GM19035 (cell line): ENCODE measurements around the gene IGF2.

Experiments
- ATAC-seq: cut with Tn5 transposase; IDR thresholded peaks from one replicate; pipeline ENCODE4 v1.9.1; 2021; ENCODE audit not compliant: unreplicated experiment

The IGF2 gene

DNA sequence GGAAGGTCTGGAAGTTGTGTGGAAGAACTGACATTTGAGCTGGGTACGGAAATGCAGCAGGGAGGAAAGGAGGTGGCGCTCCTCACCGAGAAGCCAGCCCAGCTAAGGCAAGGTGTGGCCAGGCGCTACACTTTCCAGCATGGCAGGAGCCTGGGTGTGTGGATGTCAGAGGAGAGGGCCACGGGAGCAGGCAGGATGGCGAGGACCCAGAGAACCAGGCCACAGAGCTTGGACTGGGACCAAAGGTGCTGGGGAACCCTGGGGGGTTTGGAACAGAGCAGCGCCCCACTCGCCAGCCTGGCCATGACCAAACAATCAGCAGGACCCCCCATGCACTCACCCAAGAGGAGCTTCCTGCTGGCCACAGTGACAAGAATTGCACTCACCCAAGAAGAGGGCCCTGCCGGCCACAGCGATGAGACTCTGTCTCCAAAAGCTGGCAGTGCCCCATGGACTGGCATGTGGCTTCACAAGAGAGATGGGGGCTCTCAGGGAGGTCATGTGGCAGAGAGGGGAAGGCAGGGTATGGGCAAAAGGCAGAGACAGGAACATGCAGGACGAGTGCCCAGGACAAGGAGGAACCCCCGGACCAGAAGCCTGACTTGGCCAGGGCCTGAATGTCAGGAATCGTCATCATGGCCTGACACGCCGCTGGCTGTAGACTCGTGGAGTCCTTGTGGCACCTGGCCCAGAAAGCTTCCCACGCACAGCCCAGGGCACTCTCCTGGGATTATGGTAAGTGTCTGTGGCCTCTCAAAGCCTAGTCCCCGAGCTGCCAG is 45.4 kb downstream of the IGF2 start:
- no peak for ATAC-seq

DNA sequence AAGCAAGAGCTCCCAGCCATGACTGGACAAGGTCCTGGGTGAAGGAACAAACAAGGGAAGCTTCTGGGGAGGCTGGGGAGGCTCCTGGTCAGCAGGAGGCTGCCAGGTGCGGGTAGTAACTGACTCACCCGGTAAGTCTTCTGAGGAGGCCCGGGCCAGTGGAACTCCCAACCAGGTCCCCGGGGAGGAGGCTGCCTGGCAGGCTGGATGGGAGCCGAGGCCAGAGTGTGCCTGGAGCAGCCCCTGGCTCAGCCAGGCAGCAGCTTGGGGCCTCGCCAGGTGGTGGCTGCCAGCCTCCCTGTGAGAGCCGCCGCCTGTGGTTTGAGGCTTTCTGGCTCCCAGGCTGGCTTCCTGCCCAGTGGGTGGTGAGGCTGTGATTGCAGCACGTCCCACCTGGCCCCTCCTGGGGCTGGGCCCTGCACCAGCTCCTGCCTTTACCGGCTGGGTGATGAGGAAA is 46.2 kb downstream of the IGF2 start:
- ATAC-seq = no peak

DNA sequence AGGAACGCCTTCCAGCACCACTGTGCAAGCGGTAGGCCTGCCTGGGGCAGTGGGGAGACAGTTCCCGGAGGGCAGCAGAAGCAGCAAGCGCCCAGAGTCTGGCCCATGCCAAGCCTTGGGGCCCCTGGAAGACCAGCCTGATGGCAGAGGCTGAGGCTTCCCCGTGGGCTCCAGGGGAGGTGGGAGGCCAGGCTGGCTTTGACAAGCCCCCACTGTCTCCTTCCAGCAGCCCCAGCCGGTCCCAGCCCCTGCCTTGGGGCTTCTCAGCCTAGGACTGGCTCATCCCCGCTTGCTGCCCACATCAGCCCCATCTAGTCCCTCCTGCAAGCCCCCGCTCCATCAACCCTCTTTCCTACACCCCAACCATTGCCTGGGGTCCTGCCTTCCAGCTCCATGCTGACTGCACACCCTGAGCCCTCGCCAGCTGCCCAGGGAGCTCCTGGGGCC is 46.7 kb downstream of the IGF2 start:
- ATAC-seq = no peak

DNA sequence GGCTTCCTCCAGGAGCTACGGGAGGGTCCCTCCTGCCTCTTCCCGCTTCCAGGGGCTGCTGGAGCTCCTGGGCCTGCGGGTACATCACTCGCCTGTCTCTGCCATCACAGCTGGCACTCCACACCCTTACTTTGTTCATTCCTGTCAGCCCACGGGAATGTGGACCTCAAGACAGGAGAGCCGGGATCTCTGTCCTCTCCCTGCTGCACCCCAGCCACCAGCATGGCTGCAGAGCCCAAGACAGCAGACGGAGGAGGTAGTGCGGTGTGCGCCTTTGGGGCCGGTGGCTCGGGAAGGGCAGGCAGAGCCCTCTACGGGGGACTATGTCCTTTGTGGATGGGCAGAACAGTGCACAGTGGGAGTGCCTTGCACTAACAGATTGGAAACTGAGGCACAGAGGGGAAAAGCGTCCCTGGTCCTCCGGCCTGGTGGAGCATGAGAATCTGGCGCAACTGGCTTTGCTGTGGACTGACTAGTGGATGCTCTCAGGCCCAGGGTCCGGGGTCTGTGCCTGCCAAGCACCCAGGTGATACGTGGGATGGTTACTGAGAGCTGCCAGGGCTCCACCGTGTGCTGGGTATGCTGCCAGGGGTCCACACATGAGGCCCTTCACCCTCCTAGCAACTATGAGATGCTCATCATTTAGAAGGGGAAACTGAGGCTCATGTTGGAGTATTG is 47.3 kb downstream of the IGF2 start:
- ATAC-seq = no peak

DNA sequence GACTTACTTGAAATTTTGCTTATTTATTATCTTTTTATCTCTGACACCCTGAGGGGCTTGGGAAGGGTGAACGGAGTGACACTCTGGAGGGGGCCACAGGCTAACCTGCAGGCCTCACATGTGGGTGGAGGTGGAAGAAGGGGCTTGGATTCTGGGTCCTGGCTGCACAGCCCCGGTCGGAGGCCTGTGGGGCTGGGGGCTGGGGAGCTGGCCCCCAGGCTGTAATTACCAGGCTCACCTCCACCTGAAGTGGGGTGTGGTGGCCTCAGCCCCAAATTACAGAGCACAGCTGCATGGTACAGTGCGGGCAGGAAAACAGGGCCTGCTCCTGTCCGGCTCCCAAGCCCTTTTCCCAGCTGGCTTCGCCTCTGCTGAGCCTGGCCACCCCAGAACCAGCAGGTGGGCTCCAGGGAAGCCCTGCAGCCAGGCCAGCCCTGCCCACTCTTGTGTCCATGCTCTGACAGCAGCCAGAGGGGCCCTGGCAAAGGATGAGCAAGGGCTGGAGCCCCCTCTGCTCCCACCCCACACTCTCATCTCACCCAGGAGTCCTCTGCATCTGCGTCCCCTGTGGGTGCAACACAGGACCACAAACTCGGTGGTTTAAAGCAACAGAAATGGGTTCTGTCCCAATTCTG is 48.0 kb downstream of the IGF2 start:
- no peak for ATAC-seq

DNA sequence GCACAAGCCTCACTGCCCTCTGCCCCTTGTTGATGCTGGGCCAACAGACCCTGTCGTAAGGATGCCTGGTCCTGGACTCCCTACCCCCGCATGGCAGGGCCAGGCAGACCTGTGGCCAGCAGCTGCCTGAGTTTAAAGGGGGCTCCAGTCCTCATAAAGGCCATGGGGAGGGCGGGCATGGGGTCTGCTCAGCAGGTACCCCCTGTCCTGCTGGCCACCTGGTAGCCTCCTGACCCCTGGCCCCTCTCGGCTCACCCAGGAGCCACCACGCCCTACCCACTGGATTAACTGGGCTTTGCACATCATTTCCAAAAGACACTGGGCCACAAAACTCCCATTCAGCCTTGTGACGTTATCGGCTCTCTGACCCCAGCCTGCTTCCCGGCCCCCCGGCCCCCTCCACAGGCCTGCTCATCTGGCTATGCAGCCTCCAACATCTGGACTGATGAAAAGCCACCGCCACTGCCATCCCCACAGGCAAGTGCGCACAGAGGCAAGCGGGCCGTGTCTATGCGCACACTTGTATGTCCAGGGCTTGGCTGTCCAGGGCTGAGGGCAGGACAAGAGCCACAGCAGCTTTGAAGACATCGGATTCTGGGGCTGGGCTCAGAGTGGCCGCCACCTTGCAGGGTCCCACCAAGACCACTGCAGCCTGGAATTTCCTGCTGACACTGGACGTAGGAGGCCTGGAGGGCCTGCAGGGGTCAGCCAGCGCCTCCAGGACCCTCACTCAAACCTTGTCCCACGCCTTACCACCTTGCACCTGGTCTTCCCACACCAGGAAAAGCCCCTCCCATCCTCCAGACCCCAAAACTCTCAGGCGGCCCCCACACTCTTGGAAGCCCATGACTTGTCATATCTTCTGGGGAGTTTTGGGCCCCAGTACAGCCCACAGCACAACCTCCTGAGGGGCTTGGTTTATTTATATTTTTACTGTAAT is 48.7 kb downstream of the IGF2 start:
- ATAC-seq = no peak

DNA sequence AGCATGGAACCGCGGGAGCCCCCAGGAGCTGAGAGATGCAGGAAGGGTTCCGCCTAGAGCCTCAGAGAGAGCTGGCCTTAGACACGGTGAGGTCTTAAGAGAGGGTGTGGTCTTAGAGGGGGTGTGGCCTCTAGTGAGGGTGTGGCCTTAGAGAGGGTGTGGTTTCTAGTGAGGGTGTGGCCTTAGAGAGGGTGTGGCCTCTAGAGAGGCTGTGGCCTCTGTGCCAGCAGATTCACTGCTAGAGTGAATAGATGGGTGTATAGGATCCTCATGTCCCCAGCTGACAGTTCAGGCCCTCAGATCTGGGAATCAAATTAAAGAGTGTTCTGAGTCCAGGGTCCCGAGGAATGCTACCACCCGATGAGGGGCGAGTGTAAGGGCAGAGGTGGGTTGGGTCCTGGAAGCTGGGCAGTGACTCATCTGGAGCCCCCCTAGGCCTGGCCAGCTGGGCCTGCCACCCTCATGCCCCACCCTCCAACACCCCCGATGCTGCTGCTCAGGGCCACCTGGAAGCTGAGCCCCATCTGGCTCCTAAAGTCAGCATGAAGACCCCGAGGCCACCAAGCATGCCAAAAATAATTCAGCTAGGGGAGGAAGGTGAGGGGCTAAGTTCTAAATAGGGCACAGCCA is 49.5 kb downstream of the IGF2 start:
- no peak for ATAC-seq

DNA sequence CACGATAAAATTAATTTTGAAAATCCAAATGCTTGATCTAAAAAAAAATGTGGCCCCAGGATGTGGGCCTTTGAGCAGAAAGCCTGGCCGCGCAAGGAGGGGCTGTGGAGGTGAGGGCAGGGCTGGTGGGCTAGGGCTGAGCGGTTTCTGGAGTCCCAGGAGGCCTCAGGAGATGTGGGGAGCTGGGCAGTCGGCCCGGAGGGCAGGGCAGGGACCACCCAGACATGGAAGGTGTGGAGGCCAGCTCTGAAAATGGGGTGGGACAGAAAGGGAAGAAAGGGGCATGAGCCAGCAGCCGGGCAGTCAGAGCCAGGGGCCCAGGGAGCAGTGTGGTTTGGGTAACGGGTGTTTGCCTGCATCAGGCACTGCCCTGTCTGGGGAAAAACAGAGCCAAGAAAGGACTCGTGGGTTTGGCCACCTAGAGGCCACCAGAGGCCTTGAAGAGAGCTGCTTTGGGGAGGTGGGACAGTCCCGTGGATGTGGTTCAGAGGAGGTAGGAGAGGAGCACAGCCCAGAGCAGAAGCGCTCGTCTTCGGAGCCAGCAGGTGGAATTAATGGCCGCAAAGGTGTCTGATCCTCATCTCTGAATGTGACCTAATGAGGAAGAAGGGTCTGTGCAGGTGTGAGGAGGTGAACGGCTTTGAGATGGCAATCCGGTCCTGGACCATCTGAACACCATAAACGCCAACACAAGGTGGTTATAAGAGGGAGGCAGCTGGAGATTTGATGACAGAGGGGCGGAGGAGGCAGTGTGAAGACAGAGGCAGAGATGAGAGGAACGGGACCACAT is 50.2 kb downstream of the IGF2 start:
- no peak for ATAC-seq

DNA sequence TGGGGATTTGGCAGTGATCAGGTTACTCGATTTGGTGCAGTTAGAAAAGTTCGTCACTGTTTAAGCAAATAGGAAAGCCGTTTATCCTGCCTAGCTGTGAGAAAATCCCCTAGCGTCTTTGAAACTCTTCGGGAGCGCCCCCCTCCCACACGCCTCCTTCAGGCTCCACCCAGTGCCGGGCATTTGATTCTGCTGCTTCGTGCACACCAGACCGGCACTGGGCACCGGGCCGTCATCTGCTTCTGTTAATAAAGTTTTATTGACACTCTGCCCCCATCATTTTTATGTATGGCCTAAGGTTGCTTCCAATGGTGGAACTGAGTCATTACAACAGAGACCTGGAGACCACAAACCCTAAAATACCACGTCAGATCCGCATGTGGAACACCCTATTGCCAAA is 50.9 kb downstream of the IGF2 start:
- no peak for ATAC-seq

DNA sequence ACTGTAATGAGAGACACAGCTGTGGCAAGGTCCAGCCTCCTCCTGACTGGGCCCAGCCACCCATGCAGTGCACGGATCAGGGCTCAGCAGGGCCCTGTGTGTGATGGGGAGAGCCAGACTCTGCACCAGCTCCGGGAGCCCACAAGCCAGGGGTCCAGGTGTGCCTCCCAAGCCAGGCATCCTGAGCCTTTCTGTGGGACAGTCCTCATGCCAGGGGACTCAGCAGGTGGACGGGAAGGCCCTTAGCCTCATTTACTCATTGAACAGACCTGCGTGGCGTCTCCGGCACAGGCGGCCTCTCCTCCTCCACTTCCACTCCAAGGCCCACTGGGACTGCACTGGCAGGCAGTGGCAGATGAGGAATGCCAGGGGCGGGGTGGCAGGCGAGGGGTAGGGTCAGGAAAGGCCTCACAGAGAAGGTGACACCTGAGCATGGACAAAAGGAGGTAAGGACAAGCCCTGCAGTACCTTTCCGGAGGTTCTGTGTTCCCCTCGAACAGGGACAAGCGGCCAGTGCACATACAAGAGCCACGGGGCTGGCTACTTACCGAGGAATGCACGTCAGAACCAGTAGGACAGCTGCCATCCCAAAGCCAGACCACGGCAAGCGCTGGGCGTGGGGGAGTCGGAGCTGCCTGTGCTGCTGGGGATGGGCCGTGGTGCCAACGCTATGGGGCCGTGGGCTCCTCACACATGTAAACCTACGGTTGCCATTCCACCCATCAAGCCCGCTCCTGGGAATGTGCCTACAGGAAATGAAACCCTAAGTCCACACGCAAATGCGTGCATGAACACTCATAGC is 52.7 kb downstream of the IGF2 start:
- no peak for ATAC-seq

DNA sequence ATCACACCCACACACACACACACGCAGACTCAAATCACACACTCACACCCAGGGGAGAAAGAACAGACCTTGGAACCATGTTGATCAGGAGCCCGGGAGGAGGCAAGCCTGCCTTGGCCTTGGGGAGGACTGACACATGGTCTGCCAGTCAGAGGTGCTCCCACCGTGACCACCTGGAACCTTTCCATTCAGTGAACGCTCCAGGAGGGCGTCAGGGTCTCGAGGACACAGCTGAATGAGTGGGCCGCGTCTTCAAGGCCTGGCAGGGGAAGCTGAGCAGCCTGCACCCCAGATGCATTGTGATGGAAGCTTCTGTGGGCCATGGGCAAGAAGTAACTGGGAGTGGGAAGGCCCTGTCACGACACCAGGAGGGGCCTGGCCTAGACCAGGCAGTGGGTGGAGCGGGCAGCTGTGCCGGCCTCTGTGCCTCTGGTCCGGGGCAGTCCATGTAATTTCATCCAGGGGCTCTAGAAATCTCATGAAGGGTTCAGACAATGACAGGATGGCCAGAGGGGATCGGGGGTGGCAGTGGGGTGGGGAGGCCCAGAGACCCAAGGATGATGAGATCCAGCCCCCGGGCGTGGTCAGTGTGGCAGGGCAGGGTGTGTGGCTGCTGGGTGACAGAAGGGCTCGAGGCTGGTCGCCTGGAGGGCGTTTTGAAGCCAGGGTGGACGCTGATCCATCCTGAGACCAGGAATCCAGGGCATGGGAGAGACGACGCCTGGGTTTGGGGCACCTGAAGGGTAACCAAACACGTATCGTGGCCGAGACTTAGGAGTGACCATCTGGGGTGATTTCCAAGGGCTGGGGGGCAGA is 53.7 kb downstream of the IGF2 start:
- ATAC-seq = no peak

DNA sequence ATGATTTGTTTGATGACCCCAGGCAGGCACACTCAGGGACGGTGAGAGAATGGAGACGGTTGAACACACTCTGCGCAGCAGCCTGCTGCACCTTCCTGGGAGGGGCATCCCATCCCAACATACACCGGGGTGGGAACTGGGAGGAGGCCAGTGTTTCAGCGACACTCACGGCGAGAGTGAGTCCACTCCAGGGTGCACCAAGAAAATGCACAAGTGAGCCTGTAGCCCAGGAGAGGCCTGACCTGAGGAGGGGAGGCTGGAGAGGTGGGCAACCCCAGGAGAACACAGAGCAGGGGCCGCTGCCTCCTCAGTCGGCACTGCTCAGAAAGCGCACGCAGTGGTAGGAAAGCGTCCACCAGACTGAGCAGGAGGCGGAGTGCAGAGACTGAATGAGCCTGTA is 54.5 kb downstream of the IGF2 start:
- ATAC-seq = no peak
